CD14-positive monocyte (primary cell): ENCODE results near the gene ELF1. TPM values are rescaled to one million over a fixed set of nuclear protein-coding genes. Genes with fewer than 3 reads are reported as not detected.

Source experiments
- DNase-seq, 3 donors: peaks; one replicate each; pipeline ENCODE4 v3.0.0-alpha.2; 2011 to 2022
- H2AFZ ChIP-seq: 2 replicates; pipeline ENCODE4 v1.6.0; 2012; ENCODE audit warnings: mild to moderate bottlenecking, low read depth, low read length, inconsistent platforms; ENCODE audit not compliant: insufficient read depth, poor library complexity, severe bottlenecking
- H3K27ac ChIP-seq, 2 donors: 1 replicate in 1 of 2; 2 replicates in 1 of 2; pipeline ENCODE4 v1.5.1; 2012 to 2013; ENCODE audit warnings: low read length in 2 of 2, control low read depth in 1 of 2, inconsistent platforms in 1 of 2, low read depth in 1 of 2, mild to moderate bottlenecking in 1 of 2
- H3K27me3 ChIP-seq, 2 donors: one replicate each; pipeline versions ENCODE4 v1.6.0 to v1.6.1; 2011 to 2013; ENCODE audit warnings: low read length in 2 of 2; ENCODE audit not compliant: control insufficient read depth in 2 of 2, insufficient read depth in 2 of 2
- H3K36me3 ChIP-seq, 2 donors: replicated peaks in 1 of 2; 1 replicate in 1 of 2; 2 replicates in 1 of 2; pipeline versions ENCODE4 v1.5.1 to v1.6.1; 2012 to 2013; ENCODE audit warnings: low read length in 2 of 2, control low read depth in 1 of 2, inconsistent platforms in 1 of 2, mild to moderate bottlenecking in 1 of 2; ENCODE audit not compliant: insufficient read depth in 2 of 2, control insufficient read depth in 1 of 2
- H3K4me1 ChIP-seq, 2 donors: 1 replicate in 1 of 2; 2 replicates in 1 of 2; pipeline versions ENCODE4 v1.5.1 to v1.6.1; 2012 to 2013; ENCODE audit warnings: low read length in 2 of 2, control low read depth in 1 of 2, inconsistent platforms in 1 of 2, mild to moderate bottlenecking in 1 of 2, moderate library complexity in 1 of 2; ENCODE audit not compliant: insufficient read depth in 2 of 2, control insufficient read depth in 1 of 2
- H3K4me2 ChIP-seq: replicated peaks from 2 replicates; pipeline ENCODE3; 2012; ENCODE audit warnings: low read length, moderate library complexity, mild to moderate bottlenecking; ENCODE audit not compliant: poor library complexity, severe bottlenecking; ENCODE audit errors: extremely low read depth
- H3K4me3 ChIP-seq, 3 experiments: fragments of 200-600 bp in 1 of 3; sonication (generic) in 1 of 3; replicated peaks in 1 of 3; 1 replicate in 2 of 3; 2 replicates in 1 of 3; pipeline ENCODE4 v1.5.1; 2011 to 2013; ENCODE audit warnings: low read length in 3 of 3, mild to moderate bottlenecking in 3 of 3, control low read depth in 2 of 3, low read depth in 2 of 3, inconsistent platforms in 1 of 3, moderate library complexity in 1 of 3
- H3K79me2 ChIP-seq: 2 replicates; pipeline ENCODE4 v1.6.0; 2012; ENCODE audit warnings: mild to moderate bottlenecking, control low read depth, inconsistent platforms, low read length, moderate library complexity; ENCODE audit not compliant: insufficient read depth
- H3K9ac ChIP-seq: 2 replicates; pipeline ENCODE4 v1.6.0; 2017; ENCODE audit warnings: low read length, mild to moderate bottlenecking; ENCODE audit not compliant: insufficient read depth, poor library complexity, severe bottlenecking
- H3K9me3 ChIP-seq, 2 donors: replicated peaks in 1 of 2; 1 replicate in 1 of 2; 2 replicates in 1 of 2; pipeline versions ENCODE4 v1.5.1 to v1.6.1; 2012 to 2013; ENCODE audit warnings: low read length in 2 of 2, control low read depth in 1 of 2; ENCODE audit not compliant: control insufficient read depth in 1 of 2, insufficient read depth in 1 of 2
- H4K20me1 ChIP-seq: 2 replicates; pipeline ENCODE4 v1.6.0; 2012; ENCODE audit warnings: mild to moderate bottlenecking, low read length, control low read depth, moderate library complexity; ENCODE audit not compliant: insufficient read depth
- H3K27ac Mint-ChIP-seq, 7 donors: one replicate each; pipeline ENCODE4 v1.8.0; 2020; ENCODE audit warnings: mild to moderate bottlenecking in 7 of 7, mixed read lengths in 7 of 7, moderate library complexity in 6 of 7, inconsistent platforms in 2 of 7
- H3K27me3 Mint-ChIP-seq, 3 donors: one replicate each; pipeline ENCODE4 v1.8.0; 2021 to 2022; ENCODE audit warnings: low read depth in 3 of 3, mild to moderate bottlenecking in 3 of 3, mixed read lengths in 3 of 3, moderate library complexity in 3 of 3, inconsistent platforms in 1 of 3
- H3K36me3 Mint-ChIP-seq, 2 donors: one replicate each; pipeline ENCODE4 v1.8.0; 2020; ENCODE audit warnings: mixed read lengths in 2 of 2, inconsistent platforms in 1 of 2, mild to moderate bottlenecking in 1 of 2
- H3K4me1 Mint-ChIP-seq: one replicate; pipeline ENCODE4 v1.8.0; 2020; ENCODE audit warnings: mild to moderate bottlenecking, mixed read lengths
- H3K4me3 Mint-ChIP-seq, 2 donors: one replicate each; pipeline ENCODE4 v1.8.0; 2020; ENCODE audit warnings: mild to moderate bottlenecking in 2 of 2, mixed read lengths in 2 of 2, moderate library complexity in 1 of 2
- H3K9me3 Mint-ChIP-seq, 7 donors: one replicate each; pipeline ENCODE4 v1.8.0; 2020 to 2022; ENCODE audit warnings: mixed read lengths in 7 of 7, mild to moderate bottlenecking in 6 of 7, moderate library complexity in 6 of 7, inconsistent platforms in 2 of 7
- WGBS: methylation state at CpG from one replicate; pipeline ENCODE4 v1.1.5; 2013; ENCODE audit warnings: missing lambda C conversion rate; ENCODE audit not compliant: insufficient coverage; 5-methylcytosine and 5-hydroxymethylcytosine counted together
- intact Hi-C, 2 donors: fragments of 100-400 bp; cut with micrococcal nuclease; formaldehyde crosslinking; loops; one replicate each; pipeline versions ENCODE4 v1.15.0 to v1.15.1; 2023
- polyA plus RNA-seq, 3 donors: library from polyadenylated mRNA; depleted of rRNA in 1 of 3; unstranded in 2 of 3; stranded (reverse) in 1 of 3; fragments of 300-500 nt in 2 of 3; fragments of >200 nt in 1 of 3; fragmentation: Illumina TruSeq in 2 of 3; gene quantifications; 1 replicate in 2 of 3; 2 replicates in 1 of 3; pipeline ENCODE4 v1.2.3, GENCODE V29; 2012 to 2021
- TF ChIP-seq, protein P1 (sequence below): fragments of 200-600 bp; IDR thresholded peaks from one replicate; pipeline ENCODE4 v1.8.0; 2022; ENCODE audit warnings: antibody characterized with exemption, mild to moderate bottlenecking

Gene ELF1
- polyA plus RNA-seq, 3 donors, result 63.1 to 83.3 (median 83.3) TPM

DNA sequence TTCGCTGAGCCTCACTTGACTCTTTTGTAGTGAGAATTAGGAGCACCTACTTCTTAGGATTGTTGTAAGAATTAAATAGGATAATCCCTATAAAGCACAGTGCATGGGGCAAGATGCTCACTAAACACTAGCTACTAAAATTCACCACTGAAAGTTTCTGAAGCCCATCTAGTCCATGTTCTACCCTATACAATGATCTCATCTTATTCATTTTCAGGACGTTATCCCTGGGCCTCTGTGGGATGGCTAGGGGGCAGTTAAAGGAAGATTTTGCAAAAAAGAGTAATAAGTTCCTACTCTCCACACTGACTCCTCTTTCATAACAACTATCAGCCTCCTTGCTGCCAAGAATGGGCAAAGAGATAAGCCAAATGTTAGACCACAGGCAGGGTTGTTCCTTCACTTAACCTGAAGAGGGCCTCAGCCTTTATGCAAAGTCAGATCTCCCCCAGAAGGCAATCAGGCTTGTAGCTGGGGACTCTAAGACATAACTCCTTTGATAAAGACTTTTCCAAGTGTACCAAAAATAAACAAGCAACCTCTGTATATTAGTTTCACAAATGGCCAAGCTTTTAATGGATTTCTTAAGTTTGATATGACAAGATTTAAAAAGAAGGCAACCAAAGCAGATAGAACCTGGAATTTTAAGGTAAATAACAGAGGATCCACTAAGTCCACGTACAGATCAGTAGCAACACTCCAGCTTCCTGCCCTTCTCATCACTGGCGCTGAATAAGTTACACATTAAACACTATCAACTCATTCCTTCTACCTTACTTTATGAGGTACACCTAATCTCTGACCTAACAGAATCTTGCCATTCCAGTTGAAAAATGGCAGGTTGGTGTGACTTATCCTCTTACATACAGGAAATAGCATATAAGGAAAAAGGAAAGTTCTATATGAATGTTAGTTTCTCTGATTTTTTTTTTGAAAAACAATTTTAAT, 44.4 kb downstream of the ELF1 start:
- H4K20me1 ChIP-seq, result peaks cover 100% of the 10 kb centered on the region
- Mint-ChIP-seq H3K27me3 (no peaks in the 10 kb centered on the region), H3K27ac (peak overlapping the region; percentile 16 to 86 (median 57)), H3K36me3 (peaks cover 33 to 41% of the 10 kb centered on the region in 2 donors), H3K9me3 (no peaks in the 10 kb centered on the region), H3K4me3 (peak overlapping the region in 1 of 2 donors; percentile 28), H3K4me1 (peaks cover 92% of the 10 kb centered on the region)
- H3K9ac ChIP-seq, result no peak overlapping the region
- intact Hi-C loops, result no loop called here
- peaks cover 6 to 13% of the 10 kb centered on the region in 2 donors for H3K36me3 ChIP-seq
- H3K4me1 ChIP-seq, result peaks cover 70 to 99% of the 10 kb centered on the region in 2 donors
- peaks cover 100% of the 10 kb centered on the region for H3K79me2 ChIP-seq
- H2AFZ ChIP-seq, result no peak overlapping the region
- peak overlapping the region in 1 of 3 experiments; percentile 1 for H3K4me3 ChIP-seq
- TF ChIP-seq, protein P1, sequence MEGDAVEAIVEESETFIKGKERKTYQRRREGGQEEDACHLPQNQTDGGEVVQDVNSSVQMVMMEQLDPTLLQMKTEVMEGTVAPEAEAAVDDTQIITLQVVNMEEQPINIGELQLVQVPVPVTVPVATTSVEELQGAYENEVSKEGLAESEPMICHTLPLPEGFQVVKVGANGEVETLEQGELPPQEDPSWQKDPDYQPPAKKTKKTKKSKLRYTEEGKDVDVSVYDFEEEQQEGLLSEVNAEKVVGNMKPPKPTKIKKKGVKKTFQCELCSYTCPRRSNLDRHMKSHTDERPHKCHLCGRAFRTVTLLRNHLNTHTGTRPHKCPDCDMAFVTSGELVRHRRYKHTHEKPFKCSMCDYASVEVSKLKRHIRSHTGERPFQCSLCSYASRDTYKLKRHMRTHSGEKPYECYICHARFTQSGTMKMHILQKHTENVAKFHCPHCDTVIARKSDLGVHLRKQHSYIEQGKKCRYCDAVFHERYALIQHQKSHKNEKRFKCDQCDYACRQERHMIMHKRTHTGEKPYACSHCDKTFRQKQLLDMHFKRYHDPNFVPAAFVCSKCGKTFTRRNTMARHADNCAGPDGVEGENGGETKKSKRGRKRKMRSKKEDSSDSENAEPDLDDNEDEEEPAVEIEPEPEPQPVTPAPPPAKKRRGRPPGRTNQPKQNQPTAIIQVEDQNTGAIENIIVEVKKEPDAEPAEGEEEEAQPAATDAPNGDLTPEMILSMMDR, result peak; percentile 70
- peak overlapping the region in 1 of 2 donors; percentile 22 for H3K27ac ChIP-seq
- 0% methylated on average over 1 of the region's 4 CpGs for WGBS
- peak in 2 of 3 donors; percentile 54 to 56 for DNase-seq
- no peaks in the 10 kb centered on the region for H3K9me3 ChIP-seq
- H3K4me2 ChIP-seq, result peak overlapping the region; percentile 28
- H3K27me3 ChIP-seq, result no peaks in the 10 kb centered on the region

DNA sequence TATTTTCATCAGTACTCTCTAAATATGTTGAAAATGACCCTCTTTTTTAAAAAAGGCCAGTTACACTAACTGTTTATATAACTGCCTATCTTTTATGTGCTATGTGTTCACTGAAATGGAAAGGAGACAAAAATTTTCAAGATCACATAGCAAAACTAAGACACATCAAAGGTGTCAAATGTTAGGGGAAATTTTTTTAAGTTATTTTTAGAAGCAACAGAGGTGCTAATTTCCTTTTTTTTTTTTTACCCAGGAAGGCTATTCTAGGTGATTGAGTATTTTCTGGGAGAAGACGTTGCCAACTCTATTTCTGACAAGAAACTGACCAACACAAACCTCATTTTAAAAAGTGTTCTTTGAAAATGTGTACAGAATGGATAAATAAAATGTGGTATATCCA, 45.7 kb downstream of the ELF1 start:
- Histone ChIP-seq H4K20me1 (peaks cover 100% of the 10 kb centered on the region), H3K79me2 (peaks cover 100% of the 10 kb centered on the region), H3K4me3 (no peak overlapping the region), H3K36me3 (peaks cover 3 to 7% of the 10 kb centered on the region in 2 donors), H3K27ac (no peak overlapping the region), H2AFZ (no peak overlapping the region), H3K4me1 (peaks cover 74 to 100% of the 10 kb centered on the region in 2 donors), H3K27me3 (no peaks in the 10 kb centered on the region), H3K4me2 (peak overlapping the region; percentile 28), H3K9ac (no peak overlapping the region), H3K9me3 (no peaks in the 10 kb centered on the region)
- no peak for DNase-seq
- peaks cover 96% of the 10 kb centered on the region for H3K4me1 Mint-ChIP-seq
- no peaks in the 10 kb centered on the region for H3K9me3 Mint-ChIP-seq
- H3K27ac Mint-ChIP-seq, result peak overlapping the region in 1 of 7 donors; percentile 33
- TF ChIP-seq, protein P1, result no peak
- intact Hi-C loops, result no loop called here
- no CpG with 5 or more reads among the region's 1 CpG for WGBS
- peaks cover 34 to 35% of the 10 kb centered on the region in 2 donors for H3K36me3 Mint-ChIP-seq
- no peaks in the 10 kb centered on the region for H3K27me3 Mint-ChIP-seq
- H3K4me3 Mint-ChIP-seq, result no peak overlapping the region
